GM18526 (cell line): Measurements from ENCODE around the gene MTFMT.
A peak's percentile ranks its signal among the peaks of the same experiment; 100 is the strongest.

Experiments
- POLR2A ChIP-seq: IDR thresholded peaks from 3 replicates; pipeline ENCODE4 v1.6.1; 2011; ENCODE audit not compliant: insufficient read length; ENCODE audit errors: extremely low read depth

Gene MTFMT

GRCh38 chr15:65021488-65021887, 8.0 kb downstream of the MTFMT start:
- no peak for TF ChIP-seq POLR2A

DNA sequence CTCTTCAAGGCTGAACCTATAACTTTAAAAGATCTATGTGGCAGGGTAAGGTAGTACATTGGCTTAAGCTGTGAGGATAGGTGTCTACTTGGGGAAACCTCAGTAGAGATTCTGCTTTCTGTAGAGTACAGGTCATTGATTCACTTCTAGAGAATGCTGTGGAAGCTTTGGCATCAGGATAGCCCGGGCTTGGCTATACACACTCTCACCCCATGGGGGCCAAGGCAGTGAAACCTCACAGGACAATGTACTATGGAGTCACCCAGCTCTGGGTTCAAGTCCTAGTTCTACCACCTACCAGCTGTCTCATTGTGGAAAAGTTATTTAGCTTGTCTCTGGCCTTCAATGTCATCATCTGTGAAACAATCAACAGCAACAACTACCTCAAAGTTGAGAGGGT, 9.0 kb downstream of the MTFMT start:
- no peak for TF ChIP-seq POLR2A

- TF ChIP-seq POLR2A: no peak
Observed at GRCh38 chr15:65008983-65009382, 20.5 kb downstream of the MTFMT start.

DNA sequence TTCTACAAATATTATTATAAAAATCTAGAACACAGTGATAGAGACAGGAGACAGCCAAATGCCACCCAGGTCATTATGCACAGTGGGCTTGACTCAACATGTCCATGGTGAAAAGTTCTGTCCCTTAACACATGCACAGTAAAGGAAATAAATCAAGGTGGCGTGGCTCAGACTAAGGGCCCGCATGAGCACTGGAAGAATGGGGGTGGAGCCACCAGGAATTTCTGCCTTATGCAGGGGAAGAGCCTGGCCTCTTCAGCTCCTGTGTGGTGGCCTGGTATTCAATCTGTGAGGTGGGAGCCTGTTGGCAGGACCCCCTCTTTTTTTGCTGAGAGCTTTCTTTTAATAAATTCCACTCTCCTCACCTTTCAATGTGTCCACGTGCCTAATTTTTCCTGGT, 22.6 kb downstream of the MTFMT start:
- TF ChIP-seq POLR2A: no peak

- TF ChIP-seq POLR2A: no peak
Observed at GRCh38 chr15:65004993-65005392, 24.4 kb downstream of the MTFMT start.

DNA sequence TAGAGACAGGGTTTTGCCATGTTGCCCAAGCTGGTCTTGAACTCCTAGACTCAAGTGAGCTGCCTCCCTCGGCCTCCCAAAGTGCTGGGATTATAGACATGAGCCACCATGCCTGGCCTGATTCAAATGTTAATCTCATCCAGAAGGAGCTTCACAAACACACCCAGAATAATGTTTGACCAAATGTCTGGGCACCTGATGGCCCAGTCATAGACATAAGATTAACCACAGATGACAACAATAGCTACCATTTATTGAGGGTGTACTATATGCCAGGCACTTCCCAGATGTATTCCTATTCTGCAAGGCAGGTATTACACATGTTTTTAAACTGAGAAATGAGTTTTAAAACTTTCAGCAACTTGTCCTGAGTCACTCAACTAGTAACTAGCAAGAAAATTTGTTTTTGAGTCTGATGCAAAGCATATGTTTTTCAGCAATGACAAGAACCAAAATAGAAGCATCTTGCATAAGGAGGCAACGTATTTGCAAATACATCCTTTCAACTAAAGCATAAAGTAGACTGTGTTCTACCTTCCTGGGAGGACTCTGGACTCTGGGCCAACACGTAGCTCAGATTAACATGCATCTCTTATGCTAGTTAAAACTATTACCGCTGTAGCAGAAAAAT, 31.6 kb downstream of the MTFMT start:
- TF ChIP-seq POLR2A: no peak

GRCh38 chr15:64997066-64997465, 32.4 kb downstream of the MTFMT start:
- no peak for TF ChIP-seq POLR2A

DNA sequence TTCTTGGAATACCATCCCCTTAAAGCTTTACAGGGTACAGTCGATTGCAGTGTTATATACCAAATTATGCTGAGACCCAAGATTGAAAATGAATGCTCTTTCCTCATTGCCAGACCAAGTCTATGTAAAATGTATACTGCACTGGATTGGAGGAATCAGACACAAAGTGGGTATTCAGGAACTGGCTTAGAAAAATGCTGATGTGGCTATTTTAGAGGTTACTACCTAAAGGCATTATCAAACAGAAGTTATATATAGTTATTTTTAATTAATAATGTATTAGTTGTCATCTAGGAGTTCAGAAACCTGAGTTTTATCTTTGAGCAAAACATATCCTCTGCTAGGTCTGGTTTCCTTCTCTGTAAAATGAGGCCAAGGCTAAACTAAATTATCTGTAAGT, 36.1 kb downstream of the MTFMT start:
- no peak for TF ChIP-seq POLR2A

DNA sequence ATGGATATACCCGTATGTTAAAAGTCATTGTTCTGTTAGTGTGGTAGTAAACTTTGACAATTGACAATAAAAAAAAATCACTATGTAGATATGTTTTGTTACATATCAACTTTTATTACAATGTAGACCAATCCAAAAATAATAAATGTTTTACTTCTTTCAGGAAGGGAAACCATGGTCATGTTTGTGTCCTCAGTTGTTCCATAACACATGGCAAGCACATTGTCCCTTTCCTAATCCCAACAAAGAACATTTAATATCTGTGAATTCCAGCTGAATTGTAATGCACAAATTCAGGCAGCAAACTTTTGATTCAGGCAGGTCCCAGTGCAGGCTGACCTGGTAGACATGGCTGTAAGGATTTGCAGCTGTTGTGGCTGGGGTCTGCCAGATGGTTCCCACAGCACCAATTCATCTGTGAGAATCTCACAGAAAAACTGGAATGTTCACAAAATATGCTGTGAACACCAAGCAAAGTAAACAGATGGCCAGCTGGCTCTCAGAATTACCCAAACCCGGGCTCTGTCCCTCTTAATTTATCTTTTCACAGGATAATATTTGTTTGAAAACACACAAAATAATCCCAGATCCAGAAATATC, 37.8 kb downstream of the MTFMT start:
- no peak for TF ChIP-seq POLR2A

DNA sequence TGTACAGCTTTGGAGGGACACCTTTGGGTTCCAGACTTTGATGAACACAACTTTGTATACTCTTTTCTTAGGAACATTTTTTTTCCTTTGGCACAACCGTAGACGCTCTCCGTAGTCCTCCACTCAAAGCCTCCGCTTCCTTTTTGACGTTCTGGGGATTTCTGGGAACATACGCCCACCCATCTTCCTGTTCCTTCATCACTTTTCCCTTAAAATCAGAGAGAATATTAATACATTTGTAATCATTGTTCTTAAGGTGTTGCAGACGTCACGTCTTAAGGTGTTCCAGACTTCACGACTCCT, 39.3 kb downstream of the MTFMT start:
- TF ChIP-seq POLR2A: no peak

- peak; percentile 47 for TF ChIP-seq POLR2A
Observed at GRCh38 chr15:64989416-64990167, 39.8 kb downstream of the MTFMT start, which contains the start of gene SPG21. SPG21 (minus strand) TSS chr15:64989914; CDS start chr15:64983569, 6,345 bp downstream.

DNA sequence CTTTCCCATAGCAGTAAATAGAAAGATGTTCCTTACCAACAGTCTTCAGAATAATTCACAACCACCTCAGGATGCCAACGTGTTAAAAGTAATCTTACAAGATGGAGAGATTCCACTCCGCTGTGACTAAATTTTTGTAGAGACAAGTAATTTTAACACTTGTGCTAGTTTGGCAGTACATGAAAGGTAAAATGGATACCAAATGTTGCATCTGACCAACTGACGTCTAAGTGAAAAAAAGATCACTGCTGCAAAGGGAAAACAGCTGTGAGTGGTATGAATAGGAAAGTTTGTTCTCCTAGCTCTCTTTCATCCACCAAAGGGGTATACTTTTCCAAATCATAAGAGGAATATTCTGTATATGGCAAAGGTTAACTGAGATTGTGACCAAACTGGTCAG, 42.3 kb downstream of the MTFMT start:
- TF ChIP-seq POLR2A: no peak

GRCh38 chr15:64985366-64986033, 43.9 kb downstream of the MTFMT start:
- no peak for TF ChIP-seq POLR2A

- no peak for TF ChIP-seq POLR2A
Observed at GRCh38 chr15:64982472-64982871, 47.0 kb downstream of the MTFMT start.

- no peak for TF ChIP-seq POLR2A
Observed at GRCh38 chr15:64981812-64982431, 47.5 kb downstream of the MTFMT start.
